ENCODE data around the gene EYA4.
"Not testable (repeated sequence)": the region's sequence is repeated elsewhere in the genome, so short reads cannot be mapped to it uniquely, and the experiment has no call there.

Gene EYA4

DNA sequence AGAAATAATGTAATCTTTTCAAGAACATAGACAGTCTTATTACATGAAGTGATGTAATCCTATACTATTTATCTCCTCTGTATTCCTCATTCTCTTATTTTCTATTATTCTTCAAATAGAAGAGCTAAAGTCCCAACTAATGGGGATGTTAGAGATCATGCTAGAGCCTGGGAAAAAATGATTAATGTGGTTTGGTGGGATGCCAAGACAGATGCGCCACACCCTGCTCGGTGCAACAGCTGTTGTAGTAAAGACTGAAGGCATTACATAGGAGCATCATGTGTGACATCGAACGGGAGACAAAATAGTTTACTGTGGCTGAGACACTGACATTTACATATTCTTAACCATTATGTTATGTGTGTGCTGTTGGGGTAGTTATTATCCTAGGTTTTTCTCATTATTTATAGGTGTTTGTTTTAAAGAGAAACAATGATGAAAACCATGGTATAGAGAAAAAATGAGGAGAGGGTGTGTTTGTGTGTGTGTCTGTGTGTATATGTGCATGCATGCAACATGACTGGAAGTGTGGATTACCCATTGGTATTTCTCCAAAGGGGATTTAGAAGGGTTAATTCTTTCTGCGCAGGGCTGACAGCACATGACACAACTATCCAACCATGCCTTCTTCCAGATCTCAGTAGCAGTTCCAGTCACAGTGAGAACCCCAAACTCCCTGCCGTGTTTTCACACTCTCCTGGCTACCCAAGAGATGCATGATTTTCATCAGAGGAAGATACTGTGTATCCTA lies 155.3 kb downstream of the EYA4 start:
- Mint-ChIP-seq H3K27me3 (no peaks in the 10 kb centered on the region), H3K36me3 (ENCODE audit: low read depth) (no peaks in the 10 kb centered on the region), H3K4me3 (no peak overlapping the region), H3K9me3 (no peaks in the 10 kb centered on the region), H3K4me1 (ENCODE audit: low read depth) (no peaks in the 10 kb centered on the region), H3K27ac (no peak overlapping the region)
- intact Hi-C loops (cut with micrococcal nuclease), result no loop called here

DNA sequence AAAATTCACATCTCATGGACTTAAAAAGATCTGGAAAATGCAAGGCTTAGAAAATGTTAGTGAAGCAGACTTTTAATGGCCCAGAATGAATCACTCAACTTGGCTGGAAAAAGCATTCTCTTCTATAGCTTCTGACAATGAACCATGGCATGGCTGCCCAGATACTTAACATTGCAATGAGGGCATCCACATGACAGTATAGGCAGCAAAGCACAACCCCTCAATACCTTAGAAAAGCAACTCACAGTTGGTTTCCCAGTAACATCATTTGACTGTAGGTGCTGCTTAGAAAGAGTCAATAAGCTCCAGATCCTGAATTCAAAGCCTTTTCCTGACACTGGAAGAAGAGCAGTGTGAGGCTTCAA lies 155.8 kb downstream of the EYA4 start:
- H3K27ac Mint-ChIP-seq, result no peak overlapping the region
- H3K27me3 Mint-ChIP-seq, result no peaks in the 10 kb centered on the region
- H3K4me3 Mint-ChIP-seq, result no peak overlapping the region
- H3K36me3 Mint-ChIP-seq (ENCODE audit: low read depth), result no peaks in the 10 kb centered on the region
- intact Hi-C loops (cut with micrococcal nuclease), result no loop called here
- no peaks in the 10 kb centered on the region for H3K9me3 Mint-ChIP-seq
- H3K4me1 Mint-ChIP-seq (ENCODE audit: low read depth), result no peaks in the 10 kb centered on the region

DNA sequence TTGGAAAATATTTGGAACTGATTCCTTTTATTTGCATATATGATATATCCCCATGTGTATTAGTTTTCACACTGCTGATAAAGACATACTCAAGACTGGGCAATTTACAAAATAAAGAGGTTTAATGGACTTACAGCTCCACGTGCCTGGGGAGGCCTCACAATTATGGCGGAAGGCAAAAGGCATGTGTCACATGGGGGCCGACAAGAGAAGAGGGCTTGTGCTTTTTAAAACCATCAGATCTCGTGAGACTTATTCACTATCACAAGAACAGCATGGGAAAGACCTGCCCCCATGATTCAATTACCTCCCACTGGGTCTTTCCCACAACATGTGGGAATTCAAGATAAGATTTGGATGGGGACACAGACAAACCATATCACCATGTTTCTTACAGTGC lies 156.4 kb downstream of the EYA4 start:
- intact Hi-C loops (cut with micrococcal nuclease); H3K4me3 Mint-ChIP-seq; H3K9me3 Mint-ChIP-seq; H3K4me1 Mint-ChIP-seq (ENCODE audit: low read depth); H3K27ac Mint-ChIP-seq; H3K27me3 Mint-ChIP-seq; H3K36me3 Mint-ChIP-seq (ENCODE audit: low read depth): not testable (repeated sequence)

DNA sequence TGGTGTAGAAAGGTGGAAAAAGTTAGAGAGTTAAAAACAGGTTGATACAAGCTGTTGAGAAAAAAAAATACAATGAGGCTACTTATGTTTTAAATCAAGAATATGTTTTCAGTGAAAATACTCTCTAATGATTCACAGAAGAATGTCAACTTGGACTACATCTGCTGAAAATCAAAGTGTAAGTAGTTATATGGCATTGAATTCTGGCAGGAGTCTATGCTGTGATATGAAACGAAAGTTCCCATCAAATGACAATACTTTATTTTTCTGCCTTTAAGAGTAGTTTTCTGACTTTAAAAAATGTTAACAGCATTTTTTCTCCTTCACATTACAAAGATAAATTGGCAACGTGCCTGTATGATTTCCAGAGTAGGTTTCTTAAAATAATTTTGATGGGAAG lies 158.3 kb downstream of the EYA4 start:
- intact Hi-C loops (cut with micrococcal nuclease), result no loop called here
- Mint-ChIP-seq H3K9me3 (no peaks in the 10 kb centered on the region), H3K27ac (no peak overlapping the region), H3K4me1 (ENCODE audit: low read depth) (no peaks in the 10 kb centered on the region), H3K36me3 (ENCODE audit: low read depth) (no peaks in the 10 kb centered on the region), H3K27me3 (no peaks in the 10 kb centered on the region), H3K4me3 (no peak overlapping the region)

DNA sequence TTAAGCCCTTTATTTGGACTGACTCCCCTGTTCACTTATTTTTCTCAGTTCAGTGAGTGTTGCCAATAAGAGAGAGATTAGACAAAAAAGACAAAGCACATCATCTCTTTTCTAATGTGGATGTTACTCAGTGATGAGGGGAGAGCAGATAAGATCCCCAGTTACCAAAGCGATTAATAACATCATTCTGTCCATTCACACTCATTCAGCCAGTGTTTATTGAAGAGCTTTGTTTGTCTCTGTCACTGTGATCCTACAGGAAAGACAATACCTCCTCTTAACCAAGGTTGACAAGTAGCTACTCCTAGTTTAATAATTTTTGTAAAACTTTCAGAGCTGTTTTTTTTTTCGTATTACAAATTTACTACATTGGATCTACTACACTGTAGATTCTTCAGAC lies 163.0 kb downstream of the EYA4 start:
- Mint-ChIP-seq H3K4me1 (ENCODE audit: low read depth) (no peaks in the 10 kb centered on the region), H3K4me3 (no peak overlapping the region), H3K36me3 (ENCODE audit: low read depth) (no peaks in the 10 kb centered on the region), H3K27me3 (no peaks in the 10 kb centered on the region), H3K9me3 (no peaks in the 10 kb centered on the region), H3K27ac (no peak overlapping the region)
- intact Hi-C loops (cut with micrococcal nuclease), result no loop called here

DNA sequence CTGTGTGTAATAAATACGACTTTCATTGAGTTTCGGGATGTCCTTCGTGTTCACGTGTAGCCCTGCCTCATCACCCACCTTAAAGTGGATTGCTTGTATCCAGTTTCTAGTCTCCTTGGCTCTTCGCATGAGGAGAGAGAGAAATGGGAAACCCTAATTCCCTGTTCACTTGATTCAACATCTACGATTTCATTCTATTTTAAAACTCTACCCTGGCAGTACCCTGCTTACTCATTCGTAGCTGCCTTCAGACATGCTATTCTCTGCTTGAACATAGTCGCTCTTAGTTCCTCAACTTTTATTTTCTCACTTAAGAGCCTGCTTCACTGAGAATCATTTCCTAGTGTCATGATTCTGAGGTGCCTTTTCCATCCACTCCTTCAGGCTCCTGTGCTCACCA lies 163.6 kb downstream of the EYA4 start:
- intact Hi-C loops (cut with micrococcal nuclease), result no loop called here
- Mint-ChIP-seq H3K27me3 (no peaks in the 10 kb centered on the region), H3K27ac (no peak overlapping the region), H3K4me1 (ENCODE audit: low read depth) (no peaks in the 10 kb centered on the region), H3K9me3 (no peaks in the 10 kb centered on the region), H3K36me3 (ENCODE audit: low read depth) (no peaks in the 10 kb centered on the region), H3K4me3 (no peak overlapping the region)

DNA sequence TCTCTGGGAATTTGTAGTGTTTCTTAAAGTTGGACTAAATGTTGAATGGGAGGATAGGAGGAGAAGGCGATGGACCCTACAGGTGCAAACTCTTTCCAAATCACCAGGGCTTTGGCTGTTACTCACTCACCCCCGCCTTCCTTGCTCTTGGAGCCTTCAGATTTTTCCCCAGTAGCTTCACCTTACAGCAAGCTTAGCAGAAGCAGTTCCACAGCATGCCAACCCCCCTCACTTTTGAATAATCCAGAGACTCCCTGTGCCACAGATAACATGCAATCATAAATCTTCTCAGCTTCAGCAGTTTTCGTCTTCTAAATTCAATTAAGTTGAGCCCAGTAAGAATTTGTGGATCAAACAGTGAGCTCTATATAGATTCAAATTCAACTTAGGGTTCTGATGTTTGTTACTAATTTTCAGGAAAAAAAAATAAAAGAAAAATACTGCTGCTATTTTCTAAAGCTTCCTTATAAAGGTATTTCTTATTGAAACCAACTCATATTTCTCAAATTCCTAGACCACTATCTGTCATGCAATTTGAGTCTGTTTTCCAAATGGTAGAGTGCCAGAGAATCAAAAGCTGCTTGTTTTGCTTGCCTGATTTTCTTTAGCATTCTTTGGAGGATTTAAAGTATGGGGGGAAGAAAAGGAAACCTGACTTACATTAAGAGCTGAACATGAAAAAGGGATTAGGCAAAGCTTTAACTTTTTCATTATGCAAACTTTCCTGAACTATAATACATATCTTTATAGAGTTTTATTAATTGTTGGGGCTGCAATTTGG lies 166.4 kb downstream of the EYA4 start:
- H3K4me1 Mint-ChIP-seq (ENCODE audit: low read depth), result no peaks in the 10 kb centered on the region
- H3K36me3 Mint-ChIP-seq (ENCODE audit: low read depth), result no peaks in the 10 kb centered on the region
- no peak overlapping the region for H3K27ac Mint-ChIP-seq
- no peaks in the 10 kb centered on the region for H3K9me3 Mint-ChIP-seq
- intact Hi-C loops (cut with micrococcal nuclease), result no loop called here
- H3K27me3 Mint-ChIP-seq, result no peaks in the 10 kb centered on the region
- H3K4me3 Mint-ChIP-seq, result no peak overlapping the region

DNA sequence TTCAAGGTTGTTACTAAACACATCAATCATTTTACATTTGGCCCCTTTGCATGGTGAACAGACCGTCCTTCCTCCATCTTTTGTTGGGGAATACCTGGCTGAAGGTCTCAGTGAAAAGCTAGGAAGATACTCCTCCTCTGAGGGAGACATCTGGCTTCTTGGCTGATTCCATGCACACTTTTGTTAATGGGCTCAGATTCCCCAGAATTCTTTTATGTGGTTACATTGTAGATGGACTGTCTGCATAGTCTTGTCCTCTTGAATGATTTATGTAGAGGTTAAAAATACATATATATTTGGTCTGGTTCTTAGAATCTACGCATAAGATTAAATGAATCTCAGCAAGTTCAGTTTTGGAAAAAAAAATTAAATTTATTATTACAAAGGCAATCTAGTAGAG lies 167.0 kb downstream of the EYA4 start:
- Mint-ChIP-seq H3K27ac (no peak overlapping the region), H3K36me3 (ENCODE audit: low read depth) (no peaks in the 10 kb centered on the region), H3K9me3 (no peaks in the 10 kb centered on the region), H3K4me1 (ENCODE audit: low read depth) (no peaks in the 10 kb centered on the region), H3K4me3 (no peak overlapping the region), H3K27me3 (no peaks in the 10 kb centered on the region)
- intact Hi-C loops (cut with micrococcal nuclease), result no loop called here

DNA sequence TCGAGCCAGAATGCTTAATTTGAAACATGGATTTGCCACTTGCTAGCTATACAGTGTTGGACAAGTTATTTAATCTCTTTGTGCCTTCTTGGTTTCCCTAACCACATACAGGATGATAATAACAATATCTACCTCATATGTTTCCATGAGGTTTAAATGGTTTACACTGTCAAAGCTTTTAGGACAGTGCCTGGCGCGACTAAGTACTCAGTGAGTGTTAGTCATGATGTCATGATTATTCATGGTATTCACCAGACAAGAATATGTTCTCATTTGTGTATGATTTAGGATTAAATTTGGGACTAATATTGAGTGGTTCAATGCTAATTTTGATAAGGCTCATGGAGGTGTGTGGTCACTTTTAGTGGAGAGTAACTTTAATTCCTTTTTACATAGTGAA lies 167.4 kb downstream of the EYA4 start:
- Mint-ChIP-seq H3K4me1 (ENCODE audit: low read depth) (no peaks in the 10 kb centered on the region), H3K27ac (no peak overlapping the region), H3K36me3 (ENCODE audit: low read depth) (no peaks in the 10 kb centered on the region), H3K4me3 (no peak overlapping the region), H3K27me3 (no peaks in the 10 kb centered on the region), H3K9me3 (no peaks in the 10 kb centered on the region)
- intact Hi-C loops (cut with micrococcal nuclease), result no loop called here

DNA sequence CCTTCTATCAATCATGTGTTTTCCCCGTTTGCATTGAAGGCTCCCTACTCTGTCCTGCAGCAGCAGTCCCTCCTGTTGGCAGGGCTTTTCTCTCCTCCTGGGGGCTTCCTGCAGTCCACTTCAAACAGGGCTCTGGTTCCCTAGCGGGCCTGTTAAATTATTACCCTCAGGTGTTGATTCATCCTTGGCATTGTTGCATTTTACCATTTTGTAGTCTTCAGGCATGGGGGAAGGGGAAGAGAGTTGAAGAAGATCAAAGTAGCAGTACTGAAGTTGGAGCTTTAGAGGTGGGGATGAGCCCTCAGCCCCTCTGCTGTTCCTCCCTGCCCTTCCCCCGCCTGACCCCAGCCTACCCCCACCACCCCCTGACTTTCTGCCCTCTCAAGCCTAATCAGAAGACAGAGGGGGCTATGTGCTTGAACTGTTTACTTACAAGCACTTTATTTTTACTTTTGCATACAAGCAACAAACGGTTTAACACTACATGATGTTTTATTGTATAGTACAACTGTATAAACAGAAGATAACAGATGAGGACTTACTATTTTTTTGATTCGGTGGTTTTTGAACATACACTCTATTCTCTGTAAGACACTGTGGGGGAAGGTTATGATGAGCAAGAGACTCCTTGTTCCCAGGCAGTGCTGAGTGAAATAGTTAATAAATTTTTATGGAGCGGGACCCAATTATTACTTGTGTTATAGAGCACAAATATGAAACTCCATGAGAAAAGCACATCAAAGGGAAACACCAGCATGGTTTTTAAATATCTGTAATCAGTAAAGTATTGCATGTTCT lies 169.7 kb downstream of the EYA4 start:
- H3K9me3 Mint-ChIP-seq, result no peaks in the 10 kb centered on the region
- H3K4me1 Mint-ChIP-seq (ENCODE audit: low read depth), result no peaks in the 10 kb centered on the region
- no peaks in the 10 kb centered on the region for H3K27me3 Mint-ChIP-seq
- no peak overlapping the region for H3K4me3 Mint-ChIP-seq
- H3K27ac Mint-ChIP-seq, result no peak overlapping the region
- H3K36me3 Mint-ChIP-seq (ENCODE audit: low read depth), result no peaks in the 10 kb centered on the region
- intact Hi-C loops (cut with micrococcal nuclease), result no loop called here

DNA sequence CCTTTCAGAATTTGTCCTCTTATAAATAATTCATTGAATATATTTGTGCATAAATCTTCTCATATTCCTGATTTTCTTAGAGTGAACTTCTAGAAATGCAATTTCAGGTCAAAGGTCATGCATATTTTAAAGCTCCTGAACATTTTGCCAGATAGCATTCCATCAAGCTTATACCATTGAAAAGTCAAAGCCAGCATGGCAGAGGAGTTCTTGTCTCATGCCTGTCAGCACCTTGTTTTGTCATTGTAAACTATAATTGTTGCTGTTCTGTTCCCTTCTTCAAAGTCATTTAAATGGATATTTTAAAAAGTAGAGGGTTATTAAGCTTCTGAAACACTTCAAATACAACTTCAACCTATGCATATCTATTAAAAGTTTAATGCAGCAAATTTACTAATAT lies 170.6 kb downstream of the EYA4 start:
- intact Hi-C loops (cut with micrococcal nuclease), result no loop called here
- Mint-ChIP-seq H3K27ac (no peak overlapping the region), H3K4me3 (no peak overlapping the region), H3K4me1 (ENCODE audit: low read depth) (no peaks in the 10 kb centered on the region), H3K36me3 (ENCODE audit: low read depth) (no peaks in the 10 kb centered on the region), H3K9me3 (no peaks in the 10 kb centered on the region), H3K27me3 (no peaks in the 10 kb centered on the region)

DNA sequence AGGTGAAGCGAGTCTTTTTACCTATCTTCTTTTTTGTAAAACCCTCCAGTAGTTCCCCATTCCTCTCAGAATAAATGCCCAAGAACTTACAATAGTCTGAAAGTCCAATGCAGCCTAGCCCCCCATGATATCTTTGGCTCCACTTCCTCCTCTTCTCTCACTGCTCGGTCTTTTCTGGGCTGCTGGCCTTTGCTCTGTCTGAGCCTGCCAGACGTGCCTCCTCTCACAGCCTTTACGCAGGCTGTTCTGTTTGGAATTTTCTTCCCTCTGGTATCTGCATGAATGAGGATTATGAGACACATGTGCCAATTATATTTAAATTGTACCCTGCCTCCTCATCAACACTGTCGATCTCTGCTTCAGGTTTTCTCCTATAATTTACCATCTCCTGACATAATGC lies 174.1 kb downstream of the EYA4 start:
- no peak overlapping the region for H3K27ac Mint-ChIP-seq
- H3K4me1 Mint-ChIP-seq (ENCODE audit: low read depth), result no peaks in the 10 kb centered on the region
- no peaks in the 10 kb centered on the region for H3K9me3 Mint-ChIP-seq
- no peaks in the 10 kb centered on the region for H3K27me3 Mint-ChIP-seq
- intact Hi-C loops (cut with micrococcal nuclease), result no loop called here
- H3K4me3 Mint-ChIP-seq, result no peak overlapping the region
- H3K36me3 Mint-ChIP-seq (ENCODE audit: low read depth), result no peaks in the 10 kb centered on the region

DNA sequence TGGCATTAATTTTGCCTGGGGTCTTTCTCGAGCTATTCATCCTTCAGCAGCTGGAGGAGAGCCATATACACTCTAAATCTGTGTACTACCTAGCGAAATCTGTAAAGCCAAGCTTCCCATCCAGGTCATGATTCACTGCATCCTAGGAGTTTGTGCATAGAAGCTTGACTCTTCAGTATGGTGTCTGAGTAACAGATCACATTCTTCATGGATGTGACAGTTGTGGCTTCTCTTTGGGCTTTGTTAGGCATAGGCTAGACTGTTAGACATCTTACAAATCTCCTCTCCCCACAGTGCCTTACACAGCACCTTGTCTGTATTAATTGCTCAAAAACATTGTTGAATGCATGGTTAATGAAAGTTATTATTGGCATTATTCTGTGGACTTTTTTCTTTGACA lies 177.0 kb downstream of the EYA4 start:
- Mint-ChIP-seq H3K4me3 (no peak overlapping the region), H3K36me3 (ENCODE audit: low read depth) (no peaks in the 10 kb centered on the region), H3K27me3 (no peaks in the 10 kb centered on the region), H3K27ac (no peak overlapping the region), H3K9me3 (no peaks in the 10 kb centered on the region), H3K4me1 (ENCODE audit: low read depth) (no peaks in the 10 kb centered on the region)
- intact Hi-C loops (cut with micrococcal nuclease), result no loop called here

DNA sequence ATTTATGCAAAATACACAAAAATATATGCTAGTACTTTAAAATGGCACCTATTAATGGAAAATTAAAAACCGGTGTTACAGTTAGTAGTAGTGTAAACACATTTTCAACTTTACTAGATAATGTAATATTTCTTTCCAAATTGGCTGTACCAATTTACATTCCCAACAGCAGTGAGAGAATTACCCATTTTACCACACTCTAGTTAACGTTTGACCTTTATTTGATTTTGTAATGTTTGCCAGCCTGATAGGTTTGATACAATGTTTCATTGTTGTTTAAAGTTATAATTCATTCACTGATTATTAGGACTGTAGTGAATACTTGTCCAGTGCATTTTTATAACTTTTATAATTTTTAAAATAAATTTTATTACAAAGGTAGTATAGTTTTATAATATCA lies 182.1 kb downstream of the EYA4 start:
- no peaks in the 10 kb centered on the region for H3K9me3 Mint-ChIP-seq
- no peaks in the 10 kb centered on the region for H3K27me3 Mint-ChIP-seq
- intact Hi-C loops (cut with micrococcal nuclease), result no loop called here
- no peaks in the 10 kb centered on the region for H3K4me1 Mint-ChIP-seq (ENCODE audit: low read depth)
- H3K36me3 Mint-ChIP-seq (ENCODE audit: low read depth), result no peaks in the 10 kb centered on the region
- H3K4me3 Mint-ChIP-seq, result no peak overlapping the region
- H3K27ac Mint-ChIP-seq, result no peak overlapping the region

Measured in dendritic cell treated with granulocyte-macrophage colony-stimulating factor and Interleukin-4, amounts not matched to agents 40 ng/mL and 50 ng/mL, for 4 days (primary cell).